Measurements from ENCODE around the gene AKIRIN1. TPM values are rescaled to one million over a fixed set of nuclear protein-coding genes. Genes with fewer than 3 reads are reported as not detected.

The AKIRIN1 gene
- total RNA-seq, 1 donor from 2014 or later, result 53.3 TPM

GRCh38 chr1:39023140-39023539 is 32.1 kb downstream of the AKIRIN1 start:
- Mint-ChIP-seq H3K4me1 (peaks cover 16% of the 10 kb centered on the region), H3K4me3 (no peak overlapping the region), H3K36me3 (ENCODE audit: low read depth) (peaks cover 8% of the 10 kb centered on the region), H3K27me3 (no peaks in the 10 kb centered on the region), H3K9me3 (no peaks in the 10 kb centered on the region), H3K27ac (no peak overlapping the region)
- no peak for ATAC-seq (ENCODE audit: low read depth)
- ChIA-PET POLR2A (no interaction called here), CTCF (no interaction called here)
- TF ChIP-seq CTCF (IDR thresholded peaks at IDR 0.05), result no peak
- DNase-seq, result no peak
- intact Hi-C loops (cut with micrococcal nuclease), result no loop called here

GRCh38 chr1:39026051-39026865 is 35.2 kb downstream of the AKIRIN1 start, which contains the start of gene NDUFS5:
TSS of gene NDUFS5 (plus strand) at chr1:39026350. CDS start at chr1:39028725, 2,375 bp downstream.
- Mint-ChIP-seq H3K27ac (peak within 1 kb of the TSS; percentile 98), H3K4me3 (peak within 1 kb of the TSS; percentile 98), H3K9me3 (no peaks in the 10 kb centered on the region), H3K4me1 (peaks cover 16% of the 10 kb centered on the region), H3K36me3 (ENCODE audit: low read depth) (peaks cover 25% of the 10 kb centered on the region), H3K27me3 (no peaks in the 10 kb centered on the region)
- ATAC-seq (ENCODE audit: low read depth) (peak; percentile 91), DNase-seq (peak; percentile 63)
- no peak for TF ChIP-seq CTCF (IDR thresholded peaks at IDR 0.05)
- CTCF ChIA-PET, result interaction anchor here (0.9 to 1.9 kb wide), 4 partner anchors 66 to 232 kb away, joined by 3 to 4 read pairs (median 4); no protein-coding TSS in a partner anchor
- POLR2A ChIA-PET, result interaction anchor here (0.5 to 1.9 kb wide), 12 partner anchors 9 to 641 kb away, joined by 3 to 10 read pairs (median 4); partner anchors contain the start of genes AKIRIN1 and MYCBP
- intact Hi-C loops (cut with micrococcal nuclease), result loop anchor here (1.0 kb wide), 2 partner anchors 35 to 167 kb away; partner anchors contain the start of genes AKIRIN1 and RRAGC

- ATAC-seq (ENCODE audit: low read depth) (no peak), DNase-seq (no peak)
- Mint-ChIP-seq H3K4me3 (peak overlapping the region; percentile 98), H3K9me3 (no peaks in the 10 kb centered on the region), H3K4me1 (peaks cover 16% of the 10 kb centered on the region), H3K27me3 (no peaks in the 10 kb centered on the region), H3K27ac (peak overlapping the region; percentile 98), H3K36me3 (ENCODE audit: low read depth) (peaks cover 33% of the 10 kb centered on the region)
- intact Hi-C loops (cut with micrococcal nuclease), result loop anchor here (1.0 kb wide), 2 partner anchors 36 to 168 kb away; partner anchors contain the start of genes AKIRIN1 and RRAGC
- ChIA-PET POLR2A (interaction anchor here (0.5 to 1.9 kb wide), 8 partner anchors 8 to 640 kb away, joined by 3 to 10 read pairs (median 4); partner anchors contain the start of genes AKIRIN1 and MYCBP), CTCF (interaction anchor here (0.9 kb wide), 1 partner anchor 192 kb away, joined by 3 read pairs; no protein-coding TSS in a partner anchor)
- no peak for TF ChIP-seq CTCF (IDR thresholded peaks at IDR 0.05)
Observed at GRCh38 chr1:39026866-39027507, 35.9 kb downstream of the AKIRIN1 start.

- ChIA-PET POLR2A (no interaction called here), CTCF (no interaction called here)
- no peak overlapping the region for H3K27ac Mint-ChIP-seq
- peaks cover 2% of the 10 kb centered on the region for H3K4me1 Mint-ChIP-seq
- no peak for DNase-seq
- no peaks in the 10 kb centered on the region for H3K9me3 Mint-ChIP-seq
- no peaks in the 10 kb centered on the region for H3K27me3 Mint-ChIP-seq
- intact Hi-C loops (cut with micrococcal nuclease), result no loop called here
- peaks cover 51% of the 10 kb centered on the region for H3K36me3 Mint-ChIP-seq (ENCODE audit: low read depth)
- ATAC-seq (ENCODE audit: low read depth), result no peak
- TF ChIP-seq CTCF (IDR thresholded peaks at IDR 0.05), result no peak
- H3K4me3 Mint-ChIP-seq, result no peak overlapping the region
Observed at GRCh38 chr1:39034114-39034654, 43.1 kb downstream of the AKIRIN1 start.
